Skin epidermis (tissue), 12 donors: ENCODE measurements around the gene UBE4B.

Source experiments
- H3K27ac ChIP-seq, 21 experiments: fragments of 200-600 bp; sonication (generic) in 11 of 21; one replicate each; pipeline ENCODE4 v1.5.0; 2020; ENCODE audit warnings: mild to moderate bottlenecking in 3 of 21, inconsistent platforms in 2 of 21, moderate library complexity in 2 of 21
- H3K4me3 ChIP-seq, 7 experiments: fragments of 200-600 bp; sonication (generic) in 2 of 7; one replicate each; pipeline ENCODE4 v1.5.0; 2020; ENCODE audit warnings: inconsistent platforms in 2 of 7, mild to moderate bottlenecking in 2 of 7, moderate library complexity in 1 of 7

The UBE4B gene

GRCh38 chr1:10031461-10031860 lies 1.3 kb upstream of the UBE4B start:
- H3K27ac ChIP-seq, result no peak overlapping the region
- H3K4me3 ChIP-seq, result no peak overlapping the region

- Histone ChIP-seq H3K27ac (peak overlapping the region; percentile 81 to 99 (median 94)), H3K4me3 (peak overlapping the region; percentile 65 to 99 (median 88))
Measured at GRCh38 chr1:10033359-10033845, 644 bp downstream of the UBE4B start.

GRCh38 chr1:10042746-10043145 lies 10.0 kb downstream of the UBE4B start:
- H3K4me3 ChIP-seq, result no peak overlapping the region
- peak overlapping the region in 1 of 21 experiments; percentile 36 for H3K27ac ChIP-seq

GRCh38 chr1:10045480-10046355 lies 13.0 kb downstream of the UBE4B start:
- Histone ChIP-seq H3K27ac (peak overlapping the region in 15 of 21 experiments; percentile 4 to 70 (median 38)), H3K4me3 (no peak overlapping the region)

GRCh38 chr1:10046356-10047085 lies 13.8 kb downstream of the UBE4B start:
- Histone ChIP-seq H3K27ac (peak overlapping the region in 16 of 21 experiments; percentile 4 to 70 (median 37)), H3K4me3 (no peak overlapping the region)

- no peak overlapping the region for H3K27ac ChIP-seq
- H3K4me3 ChIP-seq, result no peak overlapping the region
Measured at GRCh38 chr1:10048601-10049000, 15.8 kb downstream of the UBE4B start.

GRCh38 chr1:10050611-10051010 lies 17.9 kb downstream of the UBE4B start:
- no peak overlapping the region for H3K4me3 ChIP-seq
- H3K27ac ChIP-seq, result no peak overlapping the region

- Histone ChIP-seq H3K27ac (no peak overlapping the region), H3K4me3 (no peak overlapping the region)
Measured at GRCh38 chr1:10051656-10052055, 18.9 kb downstream of the UBE4B start.

- no peak overlapping the region for H3K27ac ChIP-seq
- H3K4me3 ChIP-seq, result no peak overlapping the region
Measured at GRCh38 chr1:10052347-10052746, 19.6 kb downstream of the UBE4B start.

GRCh38 chr1:10054465-10054864 lies 21.7 kb downstream of the UBE4B start:
- H3K27ac ChIP-seq, result no peak overlapping the region
- H3K4me3 ChIP-seq, result no peak overlapping the region

- H3K4me3 ChIP-seq, result no peak overlapping the region
- peak overlapping the region in 7 of 21 experiments; percentile 22 to 52 (median 33) for H3K27ac ChIP-seq
Measured at GRCh38 chr1:10056599-10056987, 23.8 kb downstream of the UBE4B start.

GRCh38 chr1:10057343-10057742 lies 24.6 kb downstream of the UBE4B start:
- H3K4me3 ChIP-seq, result no peak overlapping the region
- peak overlapping the region in 7 of 21 experiments; percentile 10 to 58 (median 35) for H3K27ac ChIP-seq

GRCh38 chr1:10057796-10058195 lies 25.0 kb downstream of the UBE4B start:
- Histone ChIP-seq H3K4me3 (no peak overlapping the region), H3K27ac (peak overlapping the region in 8 of 21 experiments; percentile 10 to 58 (median 30))

- H3K27ac ChIP-seq, result peak overlapping the region in 12 of 21 experiments; percentile 1 to 58 (median 32)
Measured at GRCh38 chr1:10059342-10059718, 26.6 kb downstream of the UBE4B start.

GRCh38 chr1:10060311-10061100 lies 27.7 kb downstream of the UBE4B start:
- peak overlapping the region in 2 of 21 experiments; percentile 8 to 21 for H3K27ac ChIP-seq

More at GRCh38 chr1:10059342-10059718, 26.6 kb downstream of the UBE4B start:
- H3K4me3 ChIP-seq, result no peak overlapping the region

GRCh38 chr1:10061276-10061675 lies 28.5 kb downstream of the UBE4B start:
- no peak overlapping the region for H3K27ac ChIP-seq
- no peak overlapping the region for H3K4me3 ChIP-seq

More at GRCh38 chr1:10060311-10061100, 27.7 kb downstream of the UBE4B start:
- H3K4me3 ChIP-seq, result no peak overlapping the region

GRCh38 chr1:10063878-10064277 lies 31.1 kb downstream of the UBE4B start:
- H3K27ac ChIP-seq, result peak overlapping the region in 19 of 21 experiments; percentile 23 to 84 (median 75)
- no peak overlapping the region for H3K4me3 ChIP-seq

- Histone ChIP-seq H3K4me3 (no peak overlapping the region), H3K27ac (peak overlapping the region in 18 of 21 experiments; percentile 0 to 84 (median 70))
Measured at GRCh38 chr1:10064416-10065343, 31.9 kb downstream of the UBE4B start.

- H3K27ac ChIP-seq, result peak overlapping the region in 14 of 21 experiments; percentile 0 to 84 (median 36)
- no peak overlapping the region for H3K4me3 ChIP-seq
Measured at GRCh38 chr1:10065344-10065685, 32.6 kb downstream of the UBE4B start.
